Esophagus muscularis mucosa (tissue), 3 donors: Measurements from ENCODE around the gene IRGQ.

ENCODE experiments used
- EP300 ChIP-seq: sonication (generic); formaldehyde crosslinking; IDR thresholded peaks from one replicate; pipeline ENCODE4 v1.6.1; 2017; ENCODE audit warnings: antibody characterized with exemption
- TF ChIP-seq, protein P1 (sequence below), 3 experiments: fragments of 200-600 bp in 2 of 3; fragments of 450-650 bp in 1 of 3; sonication (generic) in 2 of 3; IDR thresholded peaks; one replicate each; pipeline ENCODE4 v1.5.1; 2017 to 2019; ENCODE audit warnings: antibody characterized with exemption in 3 of 3, mild to moderate bottlenecking in 2 of 3, moderate library complexity in 1 of 3

DNA sequence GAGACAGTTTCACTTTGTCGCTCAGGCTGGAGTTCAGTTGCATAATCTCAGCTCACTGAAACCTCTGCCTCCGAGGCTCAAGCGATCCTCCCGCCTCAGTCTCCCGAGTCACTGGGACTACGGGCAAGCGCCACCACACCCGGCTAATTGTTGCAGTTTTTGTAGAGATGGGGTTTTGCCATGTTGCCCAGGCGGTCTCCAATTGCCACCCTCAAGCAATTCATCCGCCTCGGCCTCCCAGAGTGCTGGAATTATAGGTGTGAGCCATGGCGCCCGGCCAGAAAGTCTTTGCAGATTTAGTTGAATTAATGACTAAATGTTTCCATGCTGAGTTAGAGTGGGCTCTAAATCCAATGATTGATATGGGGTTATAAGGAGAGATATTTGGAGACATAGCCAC lies 48.2 kb upstream of the IRGQ start:
- TF ChIP-seq EP300 = no peak
- TF ChIP-seq, protein P1, sequence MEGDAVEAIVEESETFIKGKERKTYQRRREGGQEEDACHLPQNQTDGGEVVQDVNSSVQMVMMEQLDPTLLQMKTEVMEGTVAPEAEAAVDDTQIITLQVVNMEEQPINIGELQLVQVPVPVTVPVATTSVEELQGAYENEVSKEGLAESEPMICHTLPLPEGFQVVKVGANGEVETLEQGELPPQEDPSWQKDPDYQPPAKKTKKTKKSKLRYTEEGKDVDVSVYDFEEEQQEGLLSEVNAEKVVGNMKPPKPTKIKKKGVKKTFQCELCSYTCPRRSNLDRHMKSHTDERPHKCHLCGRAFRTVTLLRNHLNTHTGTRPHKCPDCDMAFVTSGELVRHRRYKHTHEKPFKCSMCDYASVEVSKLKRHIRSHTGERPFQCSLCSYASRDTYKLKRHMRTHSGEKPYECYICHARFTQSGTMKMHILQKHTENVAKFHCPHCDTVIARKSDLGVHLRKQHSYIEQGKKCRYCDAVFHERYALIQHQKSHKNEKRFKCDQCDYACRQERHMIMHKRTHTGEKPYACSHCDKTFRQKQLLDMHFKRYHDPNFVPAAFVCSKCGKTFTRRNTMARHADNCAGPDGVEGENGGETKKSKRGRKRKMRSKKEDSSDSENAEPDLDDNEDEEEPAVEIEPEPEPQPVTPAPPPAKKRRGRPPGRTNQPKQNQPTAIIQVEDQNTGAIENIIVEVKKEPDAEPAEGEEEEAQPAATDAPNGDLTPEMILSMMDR (IDR thresholded peaks at IDR 0.05) = no peak
